ENCODE measurements around the gene PLEKHA5. TPM values are rescaled to one million over a fixed set of nuclear protein-coding genes. Genes with fewer than 3 reads are reported as not detected.
A peak's percentile ranks its signal among the peaks of the same experiment; 100 is the strongest.

The PLEKHA5 gene
- polyA plus RNA-seq, 3 donors: 0.35 to 0.79 (median 0.41) TPM

DNA sequence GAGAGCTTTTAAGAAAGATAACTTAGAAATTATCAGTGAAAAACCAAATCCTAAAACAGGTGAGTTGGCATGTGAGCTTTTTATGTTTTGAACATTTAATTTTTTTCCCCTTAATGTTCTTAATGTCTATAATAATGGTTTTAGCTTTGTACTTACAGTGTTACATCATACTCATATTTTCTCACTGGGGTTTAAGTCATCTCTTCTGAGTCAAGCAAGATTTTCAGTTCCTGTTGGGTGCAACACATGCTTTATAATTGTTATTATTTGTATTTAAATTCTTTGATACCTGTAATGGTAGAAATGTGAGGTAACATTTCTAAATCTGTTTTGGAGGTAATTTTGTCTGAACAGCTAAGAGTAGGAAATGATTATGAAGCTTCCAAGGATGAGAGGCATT is 113.0 kb downstream of the PLEKHA5 start:
- no peaks in the 10 kb centered on the region for H3K36me3 Mint-ChIP-seq
- H3K9me3 Mint-ChIP-seq: peaks cover 0 to 5% (median 0%) of the 10 kb centered on the region in 7 donors
- H3K27me3 ChIP-seq (ENCODE audit: control insufficient read depth in 2 of 2, insufficient read depth in 2 of 2, low read length in 2 of 2): no peaks in the 10 kb centered on the region
- intact Hi-C loops (cut with micrococcal nuclease): no loop called here
- peaks cover 53% of the 10 kb centered on the region for H3K4me1 Mint-ChIP-seq
- peak overlapping the region; percentile 20 to 21 for H3K27ac ChIP-seq (ENCODE audit: low read depth in 1 of 2, low read length in 2 of 2)
- peak overlapping the region; percentile 30 to 69 (median 38) for H3K27ac Mint-ChIP-seq
- H3K79me2 ChIP-seq (ENCODE audit: insufficient read depth, low read length): no peaks in the 10 kb centered on the region
- no peak overlapping the region for H3K4me2 ChIP-seq (replicated peaks; ENCODE audit: extremely low read depth, low read length, poor library complexity, severe bottlenecking)
- H3K27me3 Mint-ChIP-seq (ENCODE audit: low read depth in 3 of 3): no peaks in the 10 kb centered on the region
- no peak overlapping the region for H3K9ac ChIP-seq (ENCODE audit: insufficient read depth, low read length, poor library complexity, severe bottlenecking)
- peaks cover 48 to 58% of the 10 kb centered on the region in 2 donors for H3K4me1 ChIP-seq (ENCODE audit: control insufficient read depth in 1 of 2, insufficient read depth in 2 of 2, low read length in 2 of 2)
- no peaks in the 10 kb centered on the region for H3K36me3 ChIP-seq (replicated peaks in 1 of 2; ENCODE audit: control insufficient read depth in 1 of 2, insufficient read depth in 2 of 2, low read length in 2 of 2)
- DNase-seq: peak; percentile 13 to 41 (median 30)
- no peaks in the 10 kb centered on the region for H4K20me1 ChIP-seq (ENCODE audit: insufficient read depth, low read length)
- TF ChIP-seq, protein P1, sequence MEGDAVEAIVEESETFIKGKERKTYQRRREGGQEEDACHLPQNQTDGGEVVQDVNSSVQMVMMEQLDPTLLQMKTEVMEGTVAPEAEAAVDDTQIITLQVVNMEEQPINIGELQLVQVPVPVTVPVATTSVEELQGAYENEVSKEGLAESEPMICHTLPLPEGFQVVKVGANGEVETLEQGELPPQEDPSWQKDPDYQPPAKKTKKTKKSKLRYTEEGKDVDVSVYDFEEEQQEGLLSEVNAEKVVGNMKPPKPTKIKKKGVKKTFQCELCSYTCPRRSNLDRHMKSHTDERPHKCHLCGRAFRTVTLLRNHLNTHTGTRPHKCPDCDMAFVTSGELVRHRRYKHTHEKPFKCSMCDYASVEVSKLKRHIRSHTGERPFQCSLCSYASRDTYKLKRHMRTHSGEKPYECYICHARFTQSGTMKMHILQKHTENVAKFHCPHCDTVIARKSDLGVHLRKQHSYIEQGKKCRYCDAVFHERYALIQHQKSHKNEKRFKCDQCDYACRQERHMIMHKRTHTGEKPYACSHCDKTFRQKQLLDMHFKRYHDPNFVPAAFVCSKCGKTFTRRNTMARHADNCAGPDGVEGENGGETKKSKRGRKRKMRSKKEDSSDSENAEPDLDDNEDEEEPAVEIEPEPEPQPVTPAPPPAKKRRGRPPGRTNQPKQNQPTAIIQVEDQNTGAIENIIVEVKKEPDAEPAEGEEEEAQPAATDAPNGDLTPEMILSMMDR (IDR thresholded peaks at IDR 0.05): no peak
- H3K9me3 ChIP-seq (replicated peaks in 1 of 2; ENCODE audit: control insufficient read depth in 1 of 2, insufficient read depth in 1 of 2, low read length in 2 of 2): no peaks in the 10 kb centered on the region
- peak overlapping the region; percentile 31 for H2AFZ ChIP-seq (ENCODE audit: insufficient read depth, low read depth, low read length, poor library complexity, severe bottlenecking)
- H3K4me3 Mint-ChIP-seq: no peak overlapping the region
- no peak overlapping the region for H3K4me3 ChIP-seq (replicated peaks in 1 of 3; ENCODE audit: low read depth in 2 of 3, low read length in 3 of 3)

DNA sequence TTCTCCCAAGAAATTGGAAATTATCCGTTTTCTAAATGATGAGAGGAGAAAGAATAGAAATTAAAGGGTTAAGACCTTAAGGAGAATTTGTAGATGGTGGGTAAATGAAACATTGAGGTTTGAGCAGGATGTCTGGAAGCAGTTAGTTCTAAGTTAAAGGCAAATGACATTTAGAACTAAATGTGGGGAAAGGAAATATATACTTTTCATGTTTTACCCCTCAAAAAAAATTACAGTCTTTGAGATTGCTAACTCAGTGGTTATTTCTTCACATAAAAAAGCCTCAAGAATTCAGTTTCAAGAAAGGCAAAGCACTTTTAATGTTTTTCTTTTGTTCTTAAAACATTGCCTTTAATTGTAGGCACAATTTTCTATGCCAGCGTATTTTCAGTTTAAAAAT is 114.0 kb downstream of the PLEKHA5 start:
- Histone ChIP-seq H3K4me1 (ENCODE audit: control insufficient read depth in 1 of 2, insufficient read depth in 2 of 2, low read length in 2 of 2) (peaks cover 48 to 52% of the 10 kb centered on the region in 2 donors), H2AFZ (ENCODE audit: insufficient read depth, low read depth, low read length, poor library complexity, severe bottlenecking) (no peak overlapping the region), H3K9ac (ENCODE audit: insufficient read depth, low read length, poor library complexity, severe bottlenecking) (no peak overlapping the region), H4K20me1 (ENCODE audit: insufficient read depth, low read length) (no peaks in the 10 kb centered on the region), H3K4me3 (replicated peaks in 1 of 3; ENCODE audit: low read depth in 2 of 3, low read length in 3 of 3) (no peak overlapping the region), H3K36me3 (replicated peaks in 1 of 2; ENCODE audit: control insufficient read depth in 1 of 2, insufficient read depth in 2 of 2, low read length in 2 of 2) (no peaks in the 10 kb centered on the region), H3K9me3 (replicated peaks in 1 of 2; ENCODE audit: control insufficient read depth in 1 of 2, insufficient read depth in 1 of 2, low read length in 2 of 2) (no peaks in the 10 kb centered on the region), H3K4me2 (replicated peaks; ENCODE audit: extremely low read depth, low read length, poor library complexity, severe bottlenecking) (no peak overlapping the region), H3K27me3 (ENCODE audit: control insufficient read depth in 2 of 2, insufficient read depth in 2 of 2, low read length in 2 of 2) (no peaks in the 10 kb centered on the region), H3K79me2 (ENCODE audit: insufficient read depth, low read length) (no peaks in the 10 kb centered on the region), H3K27ac (ENCODE audit: low read depth in 1 of 2, low read length in 2 of 2) (peak overlapping the region in 1 of 2 donors; percentile 21)
- Mint-ChIP-seq H3K36me3 (no peaks in the 10 kb centered on the region), H3K27ac (peak overlapping the region in 2 of 7 donors; percentile 3 to 25), H3K9me3 (peaks cover 0 to 5% (median 0%) of the 10 kb centered on the region in 7 donors), H3K4me3 (no peak overlapping the region), H3K4me1 (peaks cover 50% of the 10 kb centered on the region), H3K27me3 (ENCODE audit: low read depth in 3 of 3) (no peaks in the 10 kb centered on the region)
- TF ChIP-seq, protein P1 (IDR thresholded peaks at IDR 0.05): no peak
- intact Hi-C loops (cut with micrococcal nuclease): no loop called here
- WGBS (ENCODE audit: insufficient coverage): no CpG with 5 or more reads among the region's 2 CpGs
- DNase-seq: no peak
